ENCODE data around the gene U2AF1L4. TPM values are rescaled to one million over a fixed set of nuclear protein-coding genes. Genes with fewer than 3 reads are reported as not detected.

Gene U2AF1L4
- total RNA-seq, 4 donors from 2014 or later: 12.6 to 20.0 (median 18.5) TPM

DNA sequence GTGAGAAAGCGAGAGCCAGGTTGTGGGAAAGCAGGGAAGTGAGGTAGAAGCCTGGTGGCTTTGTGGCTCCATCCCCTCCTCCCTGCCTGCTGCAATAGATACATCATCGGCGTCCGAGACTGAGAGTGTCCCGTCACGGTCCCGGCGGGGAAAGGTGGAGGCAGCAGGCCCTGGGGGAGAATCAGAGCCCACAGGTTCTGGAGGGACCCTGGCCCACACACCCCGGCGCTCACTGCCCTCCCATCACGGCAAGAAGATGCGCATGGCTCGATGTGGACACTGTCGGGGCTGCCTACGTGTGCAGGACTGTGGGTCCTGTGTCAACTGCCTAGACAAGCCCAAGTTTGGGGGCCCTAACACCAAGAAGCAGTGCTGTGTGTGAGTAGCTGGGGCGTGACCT is 22.3 kb downstream of the U2AF1L4 start:
- H3K4me3 ChIP-seq (ENCODE audit: low read depth, poor library complexity, severe bottlenecking): no peak overlapping the region
- DNase-seq (ENCODE audit: low spot score in 2 of 2): no peak
- TF ChIP-seq, protein P1, sequence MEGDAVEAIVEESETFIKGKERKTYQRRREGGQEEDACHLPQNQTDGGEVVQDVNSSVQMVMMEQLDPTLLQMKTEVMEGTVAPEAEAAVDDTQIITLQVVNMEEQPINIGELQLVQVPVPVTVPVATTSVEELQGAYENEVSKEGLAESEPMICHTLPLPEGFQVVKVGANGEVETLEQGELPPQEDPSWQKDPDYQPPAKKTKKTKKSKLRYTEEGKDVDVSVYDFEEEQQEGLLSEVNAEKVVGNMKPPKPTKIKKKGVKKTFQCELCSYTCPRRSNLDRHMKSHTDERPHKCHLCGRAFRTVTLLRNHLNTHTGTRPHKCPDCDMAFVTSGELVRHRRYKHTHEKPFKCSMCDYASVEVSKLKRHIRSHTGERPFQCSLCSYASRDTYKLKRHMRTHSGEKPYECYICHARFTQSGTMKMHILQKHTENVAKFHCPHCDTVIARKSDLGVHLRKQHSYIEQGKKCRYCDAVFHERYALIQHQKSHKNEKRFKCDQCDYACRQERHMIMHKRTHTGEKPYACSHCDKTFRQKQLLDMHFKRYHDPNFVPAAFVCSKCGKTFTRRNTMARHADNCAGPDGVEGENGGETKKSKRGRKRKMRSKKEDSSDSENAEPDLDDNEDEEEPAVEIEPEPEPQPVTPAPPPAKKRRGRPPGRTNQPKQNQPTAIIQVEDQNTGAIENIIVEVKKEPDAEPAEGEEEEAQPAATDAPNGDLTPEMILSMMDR (IDR thresholded peaks at IDR 0.05): no peak
- TF ChIP-seq POLR2A (IDR thresholded peaks at IDR 0.05): no peak
- intact Hi-C loops (cut with DNase I; ENCODE audit: low total_unique reads): no loop called here
- 92 to 94% methylated on average over 16 of the region's 16 CpGs for WGBS, 2 donors

DNA sequence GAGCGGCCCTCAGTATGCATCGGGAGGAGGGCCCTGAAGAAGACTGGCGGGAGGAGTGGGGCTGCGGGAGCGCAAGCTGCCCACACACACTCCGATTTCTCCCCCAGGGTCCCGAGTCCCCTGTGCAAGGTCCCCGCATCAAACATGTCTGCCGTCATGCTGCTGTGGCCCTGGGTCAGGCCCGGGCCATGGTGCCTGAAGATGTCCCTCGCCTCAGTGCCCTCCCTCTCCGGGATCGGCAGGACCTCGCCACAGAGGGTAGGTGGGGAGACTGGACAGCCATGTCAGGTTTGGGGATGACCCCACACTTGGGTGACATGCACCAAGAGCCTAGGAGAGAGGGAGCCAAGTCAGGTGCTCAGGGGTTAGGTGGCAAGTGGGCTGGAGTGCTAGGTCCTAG is 22.8 kb downstream of the U2AF1L4 start:
- no peak for DNase-seq (ENCODE audit: low spot score in 2 of 2)
- intact Hi-C loops (cut with DNase I; ENCODE audit: low total_unique reads): no loop called here
- TF ChIP-seq POLR2A (IDR thresholded peaks at IDR 0.05): no peak
- TF ChIP-seq, protein P1 (IDR thresholded peaks at IDR 0.05): no peak
- 93 to 94% methylated on average over 14 of the region's 14 CpGs for WGBS, 2 donors
- H3K4me3 ChIP-seq (ENCODE audit: low read depth, poor library complexity, severe bottlenecking): no peak overlapping the region

DNA sequence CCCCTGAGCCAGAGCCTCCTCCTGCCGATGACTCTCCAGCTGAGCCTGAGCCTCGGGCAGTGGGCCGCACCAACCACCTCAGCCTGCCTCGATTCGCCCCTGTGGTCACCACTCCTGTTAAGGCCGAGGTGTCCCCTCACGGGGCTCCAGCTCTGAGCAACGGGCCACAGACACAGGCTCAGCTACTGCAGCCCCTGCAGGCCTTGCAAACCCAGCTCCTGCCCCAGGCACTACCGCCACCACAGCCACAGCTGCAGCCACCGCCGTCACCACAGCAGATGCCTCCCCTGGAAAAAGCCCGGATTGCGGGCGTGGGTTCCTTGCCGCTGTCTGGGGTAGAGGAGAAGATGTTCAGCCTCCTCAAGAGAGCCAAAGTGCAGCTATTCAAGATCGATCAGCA is 23.8 kb downstream of the U2AF1L4 start:
- intact Hi-C loops (cut with DNase I; ENCODE audit: low total_unique reads): no loop called here
- no peak overlapping the region for H3K4me3 ChIP-seq (ENCODE audit: low read depth, poor library complexity, severe bottlenecking)
- no peak for DNase-seq (ENCODE audit: low spot score in 2 of 2)
- TF ChIP-seq, protein P1 (IDR thresholded peaks at IDR 0.05): no peak
- no peak for TF ChIP-seq POLR2A (IDR thresholded peaks at IDR 0.05)
- 88 to 91% methylated on average over 16 of the region's 16 CpGs for whole genome bisulfite sequencing, 2 donors

DNA sequence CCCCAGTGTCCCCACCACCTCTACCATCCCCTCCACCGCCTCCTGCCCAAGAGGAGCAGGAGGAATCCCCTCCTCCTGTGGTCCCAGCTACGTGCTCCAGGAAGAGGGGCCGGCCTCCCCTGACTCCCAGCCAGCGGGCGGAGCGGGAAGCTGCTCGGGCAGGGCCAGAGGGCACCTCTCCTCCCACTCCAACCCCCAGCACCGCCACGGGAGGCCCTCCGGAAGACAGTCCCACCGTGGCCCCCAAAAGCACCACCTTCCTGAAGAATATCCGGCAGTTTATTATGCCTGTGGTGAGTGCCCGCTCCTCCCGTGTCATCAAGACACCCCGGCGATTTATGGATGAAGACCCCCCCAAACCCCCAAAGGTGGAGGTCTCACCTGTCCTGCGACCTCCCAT is 24.6 kb downstream of the U2AF1L4 start:
- no peak overlapping the region for H3K4me3 ChIP-seq (ENCODE audit: low read depth, poor library complexity, severe bottlenecking)
- intact Hi-C loops (cut with DNase I; ENCODE audit: low total_unique reads): no loop called here
- DNase-seq (ENCODE audit: low spot score in 2 of 2): no peak
- 80 to 83% methylated on average over 17 of the region's 17 CpGs for WGBS, 2 donors
- no peak for TF ChIP-seq POLR2A (IDR thresholded peaks at IDR 0.05)
- TF ChIP-seq, protein P1 (IDR thresholded peaks at IDR 0.05): no peak

DNA sequence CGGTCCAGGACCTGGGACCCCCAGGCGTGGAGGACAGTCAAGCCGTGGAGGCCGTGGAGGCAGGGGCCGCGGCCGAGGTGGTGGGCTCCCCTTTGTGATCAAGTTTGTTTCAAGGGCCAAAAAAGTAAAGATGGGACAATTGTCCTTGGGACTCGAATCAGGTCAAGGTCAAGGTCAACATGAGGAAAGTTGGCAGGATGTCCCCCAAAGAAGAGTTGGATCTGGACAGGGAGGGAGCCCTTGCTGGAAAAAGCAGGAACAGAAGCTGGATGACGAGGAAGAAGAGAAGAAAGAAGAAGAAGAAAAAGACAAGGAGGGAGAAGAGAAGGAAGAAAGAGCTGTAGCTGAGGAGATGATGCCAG is 25.1 kb downstream of the U2AF1L4 start:
- no peak for DNase-seq (ENCODE audit: low spot score in 2 of 2)
- no peak overlapping the region for H3K4me3 ChIP-seq (ENCODE audit: low read depth, poor library complexity, severe bottlenecking)
- intact Hi-C loops (cut with DNase I; ENCODE audit: low total_unique reads): no loop called here
- WGBS, 2 donors: 88% methylated on average over 9 of the region's 9 CpGs
- TF ChIP-seq POLR2A (IDR thresholded peaks at IDR 0.05): no peak
- TF ChIP-seq, protein P1 (IDR thresholded peaks at IDR 0.05): no peak

DNA sequence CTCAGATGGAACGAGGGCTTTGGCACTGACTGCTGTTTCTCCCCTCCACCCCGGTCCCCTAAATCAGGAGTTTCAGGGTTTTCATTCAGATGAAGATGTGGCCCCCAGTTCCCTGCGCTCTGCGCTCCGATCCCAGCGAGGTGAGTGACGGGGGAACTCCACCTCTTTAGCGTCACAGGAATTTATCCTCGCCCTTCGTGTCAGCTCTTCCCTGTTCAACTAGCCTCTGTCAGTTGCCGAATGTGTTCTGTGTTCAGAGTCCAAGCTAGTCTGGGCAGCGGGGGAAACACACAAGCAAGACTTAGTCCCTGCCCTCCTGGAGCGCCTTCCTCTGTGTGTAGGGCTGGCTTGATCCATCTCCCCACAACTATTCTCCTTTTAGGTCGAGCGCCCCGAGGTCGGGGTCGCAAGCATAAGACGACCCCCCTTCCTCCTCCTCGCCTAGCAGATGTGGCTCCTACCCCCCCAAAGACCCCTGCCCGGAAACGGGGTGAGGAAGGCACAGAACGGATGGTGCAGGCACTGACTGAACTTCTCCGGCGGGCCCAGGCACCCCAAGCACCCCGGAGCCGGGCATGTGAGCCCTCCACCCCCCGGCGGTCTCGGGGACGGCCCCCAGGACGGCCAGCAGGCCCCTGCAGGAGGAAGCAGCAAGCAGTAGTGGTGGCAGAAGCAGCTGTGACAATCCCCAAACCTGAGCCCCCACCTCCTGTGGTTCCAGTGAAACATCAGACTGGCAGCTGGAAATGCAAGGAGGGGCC is 25.6 kb downstream of the U2AF1L4 start:
- intact Hi-C loops (cut with DNase I; ENCODE audit: low total_unique reads): no loop called here

More for the DNA sequence above, 25.6 kb downstream of the U2AF1L4 start:
- 88% methylated on average over 32 of the region's 32 CpGs for WGBS, 2 donors
- H3K4me3 ChIP-seq (ENCODE audit: low read depth, poor library complexity, severe bottlenecking): no peak overlapping the region
- no peak for DNase-seq (ENCODE audit: low spot score in 2 of 2)
- TF ChIP-seq POLR2A (IDR thresholded peaks at IDR 0.05): no peak
- TF ChIP-seq, protein P1 (IDR thresholded peaks at IDR 0.05): no peak
